Measurements from ENCODE around the gene ZNF580.

ZNF580 gene

GRCh38 chr19:55641426-55642152, 787 bp downstream of the ZNF580 start (continued):
- TF ChIP-seq ZNF530 (tag by site-specific recombination; IDR thresholded peaks at IDR 0.05; ENCODE audit: low read depth) (no peak), OVOL3 (tag by site-specific recombination; IDR thresholded peaks at IDR 0.05) (peak; percentile 46; the same call in 1 of the 2 replicates), KLF9 (tag by site-specific recombination; IDR thresholded peaks at IDR 0.05; ENCODE audit: low read depth) (0 out of 2 replicates have a peak, but pooled peaks have one; percentile 6), ZNF398 (tag by site-specific recombination; IDR thresholded peaks at IDR 0.05) (peak; percentile 77), ZNF394 (tag by site-specific recombination; IDR thresholded peaks at IDR 0.05; ENCODE audit: borderline replicate concordance) (no peak; the same call in 1 of the 2 replicates), PATZ1 (tag by site-specific recombination; IDR thresholded peaks at IDR 0.05) (peak; percentile 88; the same call in 1 of the 2 replicates), HOXC10 (CRISPR knock-in tag; IDR thresholded peaks at IDR 0.05) (no peak), ZBTB10 (tag by site-specific recombination; IDR thresholded peaks at IDR 0.05) (peak; percentile 98), KLF8 (tag by site-specific recombination; IDR thresholded peaks at IDR 0.05) (peak; percentile 71; the same call in 1 of the 2 replicates), ZBTB26 (tag by site-specific recombination; optimal IDR thresholded peaks at IDR 0.05) (peak; percentile 1), ZNF561 (tag by site-specific recombination; IDR thresholded peaks at IDR 0.05; ENCODE audit: borderline replicate concordance) (no peak), ZNF600 (tag by site-specific recombination; IDR thresholded peaks at IDR 0.05) (peak; percentile 75)
- TF ChIP-seq, protein P1, sequence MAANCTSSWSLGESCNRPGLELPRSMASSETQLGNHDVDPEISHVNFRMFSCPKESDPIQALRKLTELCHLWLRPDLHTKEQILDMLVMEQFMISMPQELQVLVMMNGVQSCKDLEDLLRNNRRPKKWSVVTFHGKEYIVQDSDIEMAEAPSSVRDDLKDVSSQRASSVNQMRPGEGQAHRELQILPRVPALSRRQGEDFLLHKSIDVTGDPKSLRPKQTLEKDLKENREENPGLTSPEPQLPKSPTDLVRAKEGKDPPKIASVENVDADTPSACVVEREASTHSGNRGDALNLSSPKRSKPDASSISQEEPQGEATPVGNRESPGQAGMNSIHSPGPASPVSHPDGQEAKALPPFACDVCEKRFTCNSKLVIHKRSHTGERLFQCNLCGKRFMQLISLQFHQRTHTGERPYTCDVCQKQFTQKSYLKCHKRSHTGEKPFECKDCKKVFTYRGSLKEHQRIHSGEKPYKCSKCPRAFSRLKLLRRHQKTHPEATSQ (tag by site-specific recombination; IDR thresholded peaks at IDR 0.05) = no peak

DNA sequence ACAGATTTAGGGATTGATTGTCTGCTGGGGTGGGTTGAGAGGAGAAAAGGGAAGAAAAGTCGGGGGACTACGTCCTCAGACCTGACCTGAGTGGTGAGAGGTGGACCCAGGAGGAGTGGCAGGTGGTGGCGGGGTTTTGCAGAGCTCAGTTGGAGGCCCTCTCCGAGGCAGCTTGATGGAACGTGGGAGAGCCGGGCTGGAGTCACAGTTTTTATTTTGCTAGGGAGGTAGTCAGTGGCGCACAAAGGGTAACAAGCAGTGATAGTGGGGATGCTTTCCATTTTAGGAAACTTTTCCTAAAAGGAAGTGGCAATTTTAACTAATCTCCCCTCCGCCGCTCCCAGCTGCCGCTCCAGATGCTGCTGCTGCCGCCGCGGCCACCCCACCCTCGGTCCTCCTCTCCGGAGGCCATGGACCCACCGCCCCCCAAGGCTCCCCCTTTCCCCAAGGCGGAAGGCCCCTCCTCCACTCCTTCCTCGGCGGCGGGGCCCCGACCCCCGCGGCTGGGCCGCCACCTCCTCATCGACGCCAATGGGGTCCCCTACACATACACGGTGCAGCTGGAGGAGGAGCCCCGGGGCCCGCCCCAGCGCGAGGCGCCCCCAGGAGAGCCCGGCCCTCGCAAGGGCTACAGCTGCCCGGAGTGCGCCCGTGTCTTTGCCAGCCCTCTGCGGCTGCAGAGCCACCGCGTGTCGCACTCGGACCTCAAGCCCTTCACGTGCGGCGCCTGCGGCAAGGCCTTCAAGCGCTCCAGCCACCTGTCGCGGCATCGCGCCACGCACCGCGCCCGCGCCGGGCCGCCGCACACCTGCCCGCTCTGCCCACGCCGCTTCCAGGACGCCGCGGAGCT, 1.6 kb downstream of the ZNF580 start:
- H3K27ac ChIP-seq (ENCODE audit: extremely low read depth, low read depth, low read length) = peak overlapping the region; percentile 83
- H3K9me3 ChIP-seq (ENCODE audit: control insufficient read depth, insufficient read depth, low read depth, low read length) = no peaks in the 10 kb centered on the region
- H3K36me3 ChIP-seq (ENCODE audit: control insufficient read depth in 2 of 2, insufficient read depth in 1 of 2, low read length in 2 of 2) = peaks cover 17 to 29% of the 10 kb centered on the region in 2 experiments; a peak in 2 of 3 replicates
- peak overlapping the region; percentile 61 for H3K4me3 ChIP-seq (ENCODE audit: low read depth, low read length)
- peaks cover 25% of the 10 kb centered on the region for H3K4me1 ChIP-seq (ENCODE audit: control insufficient read depth, insufficient read depth, low read length)
- ChIA-PET CTCF (interaction anchor here (0.7 to 1.9 kb wide), 5 partner anchors 8 to 51 kb away, joined by 3 to 8 read pairs (median 4); no protein-coding TSS in a partner anchor), POLR2A (interaction anchor here (0.6 to 2.2 kb wide), 7 partner anchors 8 to 43 kb away, joined by 3 to 36 read pairs (median 5); partner anchors contain the start of genes FIZ1, U2AF2 and ZNF784)
- TF ChIP-seq ZNF23 (tag by site-specific recombination; IDR thresholded peaks at IDR 0.05; ENCODE audit: borderline replicate concordance) (no peak), ZNF16 (tag by site-specific recombination; IDR thresholded peaks at IDR 0.05; ENCODE audit: low read depth) (no peak), WT1 (tag by site-specific recombination; IDR thresholded peaks at IDR 0.05) (no peak), SCRT2 (tag by site-specific recombination; IDR thresholded peaks at IDR 0.05) (peak; percentile 26; the same call in 1 of the 2 replicates), ZNF501 (tag by site-specific recombination; IDR thresholded peaks at IDR 0.05) (no peak), GLIS1 (tag by site-specific recombination; IDR thresholded peaks at IDR 0.05) (peak; percentile 87), BCL11A (tag by site-specific recombination; IDR thresholded peaks at IDR 0.05; ENCODE audit: low read depth) (no peak), GFI1B (tag by site-specific recombination; IDR thresholded peaks at IDR 0.05) (no peak; the same call in 1 of the 2 replicates), ZBTB6 (tag by site-specific recombination; IDR thresholded peaks at IDR 0.05) (no peak)

All from HEK293 (cell line).